HG03354 (cell line): ENCODE data around the gene C16orf78.

Experiments
- ATAC-seq: cut with Tn5 transposase; IDR thresholded peaks from one replicate; pipeline ENCODE4 v1.9.1; 2021; ENCODE audit warnings: mild to moderate bottlenecking; ENCODE audit not compliant: unreplicated experiment, poor library complexity, severe bottlenecking

Gene C16orf78

GRCh38 chr16:49377196-49377755 is 3.7 kb downstream of the C16orf78 start:
- ATAC-seq, result no peak

DNA sequence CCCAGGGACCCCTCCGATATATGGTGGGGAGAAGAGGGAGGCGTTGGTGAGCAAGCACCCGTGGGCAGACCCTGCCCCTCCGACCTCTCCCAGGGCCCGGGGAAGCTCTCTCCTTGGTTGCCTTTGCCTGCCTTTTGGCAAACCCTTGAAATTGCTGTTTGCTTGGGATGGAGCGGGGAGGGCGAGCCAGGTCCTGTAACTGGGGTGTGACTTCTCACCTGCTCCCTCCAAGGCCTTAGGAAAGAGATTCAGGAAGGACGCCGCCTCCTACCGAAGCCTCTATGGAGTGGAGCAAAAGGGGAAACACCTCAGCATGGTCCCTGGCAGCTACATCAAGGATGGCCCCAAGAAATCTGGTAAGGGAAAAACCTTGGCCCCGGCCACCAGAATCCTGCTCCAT is 4.6 kb downstream of the C16orf78 start:
- ATAC-seq, result no peak

DNA sequence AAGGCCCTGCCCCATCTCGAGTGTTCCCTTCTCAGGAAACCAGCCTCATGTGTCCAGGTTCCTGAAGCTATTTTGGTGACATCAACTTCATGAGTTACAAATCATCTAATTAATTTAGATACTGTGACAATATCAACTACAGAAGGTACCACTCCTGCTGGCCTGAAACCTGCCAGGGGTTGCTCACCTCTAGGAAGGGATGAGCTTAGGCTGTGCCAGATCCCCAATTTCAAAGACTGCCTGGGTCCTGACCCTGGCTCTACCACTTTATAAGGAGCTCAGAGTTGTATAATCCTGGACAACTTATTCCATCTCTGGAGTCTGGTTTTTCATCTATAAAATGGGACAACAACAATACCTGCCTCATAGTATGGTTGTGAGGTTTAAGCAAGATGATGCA is 5.2 kb downstream of the C16orf78 start:
- no peak for ATAC-seq

DNA sequence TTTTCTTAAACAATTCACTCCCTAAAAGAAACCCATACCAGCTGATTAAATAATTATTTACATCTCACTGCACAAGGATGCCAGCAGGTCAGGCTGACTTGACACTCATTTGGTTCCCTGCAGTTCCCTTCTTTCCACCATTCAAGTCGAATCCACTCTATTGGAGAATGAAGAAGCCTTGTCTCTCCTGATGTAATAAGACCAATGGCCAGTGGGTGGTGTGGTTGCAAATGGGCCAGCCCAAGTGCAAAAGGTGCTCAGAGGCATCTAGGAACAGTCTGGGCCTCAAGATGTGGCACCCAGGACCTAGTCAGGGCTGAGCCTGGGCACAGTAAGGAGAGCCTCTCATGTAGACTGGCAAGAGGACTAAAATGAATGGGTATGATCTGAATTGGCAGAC is 9.3 kb downstream of the C16orf78 start:
- no peak for ATAC-seq

DNA sequence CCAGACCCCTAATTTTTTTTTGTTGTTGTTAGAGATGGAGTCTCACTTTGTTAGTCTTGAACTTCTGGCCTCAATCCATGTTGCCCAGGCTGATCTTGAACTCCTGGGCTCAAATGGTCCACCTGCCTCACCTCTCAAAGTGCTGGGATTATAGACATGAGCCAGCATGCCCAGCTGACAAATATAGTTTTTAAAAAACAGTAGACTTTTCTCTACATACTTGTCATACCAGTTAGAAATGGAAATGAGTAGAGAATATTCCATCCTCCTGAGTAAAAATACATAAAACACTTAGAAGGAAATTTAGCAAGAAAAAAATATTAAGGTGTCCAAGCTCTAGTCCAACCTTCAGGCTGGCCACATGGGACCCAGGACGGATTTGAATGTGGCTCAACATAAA is 21.4 kb downstream of the C16orf78 start:
- no peak for ATAC-seq

- no peak for ATAC-seq
These were observed 22.7 kb downstream of the C16orf78 start for GRCh38 chr16:49396206-49396720.

DNA sequence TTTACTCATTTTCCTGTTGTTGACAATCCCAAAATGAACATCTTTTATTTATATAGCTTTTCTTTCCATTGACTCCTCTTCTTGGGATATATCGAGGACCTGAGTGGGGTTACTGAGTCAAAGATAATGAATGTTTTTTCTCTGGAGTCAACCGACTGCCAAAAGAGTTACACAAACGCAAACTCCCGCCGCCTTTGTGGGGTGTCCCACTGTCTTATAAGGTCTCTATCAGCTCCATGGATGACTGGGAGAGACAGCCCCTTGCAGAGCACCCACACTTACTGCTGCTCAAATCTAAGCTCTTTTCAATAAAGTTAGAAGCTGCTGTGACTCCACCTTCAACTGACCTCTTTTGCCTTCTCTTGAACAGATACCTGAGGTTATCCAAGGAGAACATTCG is 25.2 kb downstream of the C16orf78 start:
- ATAC-seq, result no peak

DNA sequence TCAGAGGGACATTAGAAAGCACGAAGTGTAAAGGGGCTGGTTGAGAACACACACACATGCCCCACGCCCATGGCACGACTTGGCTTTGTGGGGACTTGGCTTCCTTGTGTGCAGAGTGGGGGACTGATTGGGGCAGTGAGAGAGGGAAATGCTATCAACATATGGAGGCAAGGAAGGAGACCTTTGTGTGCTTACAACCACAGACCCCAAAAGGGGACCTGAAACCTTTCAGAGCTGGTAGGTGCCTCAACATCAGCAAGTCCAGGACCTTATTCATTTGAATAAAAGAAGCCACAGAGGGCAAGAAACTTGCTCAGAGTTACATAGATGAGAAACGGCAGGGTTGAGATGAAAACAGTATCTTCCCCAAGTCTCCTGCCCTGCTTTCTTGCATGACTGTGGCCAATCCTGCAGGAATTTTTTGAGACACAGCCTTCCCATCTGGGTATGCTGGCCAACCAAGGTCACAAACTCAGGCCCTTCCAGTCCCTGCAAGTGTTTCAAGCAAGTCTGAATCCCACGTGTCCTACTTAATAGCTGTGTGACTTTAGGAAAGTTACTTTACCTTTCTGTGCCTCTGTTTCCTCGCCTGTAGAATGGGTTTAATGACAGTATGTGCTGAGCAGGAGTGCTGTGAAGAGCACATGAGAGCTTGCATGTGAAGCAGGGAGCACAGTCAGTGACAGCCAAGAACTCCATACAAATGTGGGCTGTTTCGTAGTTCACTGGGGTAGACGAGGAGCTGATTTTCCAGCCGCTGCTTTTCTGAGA is 26.2 kb downstream of the C16orf78 start:
- peak; percentile 99 for ATAC-seq

- ATAC-seq, result no peak
These were observed 27.0 kb downstream of the C16orf78 start for GRCh38 chr16:49400611-49401010.

DNA sequence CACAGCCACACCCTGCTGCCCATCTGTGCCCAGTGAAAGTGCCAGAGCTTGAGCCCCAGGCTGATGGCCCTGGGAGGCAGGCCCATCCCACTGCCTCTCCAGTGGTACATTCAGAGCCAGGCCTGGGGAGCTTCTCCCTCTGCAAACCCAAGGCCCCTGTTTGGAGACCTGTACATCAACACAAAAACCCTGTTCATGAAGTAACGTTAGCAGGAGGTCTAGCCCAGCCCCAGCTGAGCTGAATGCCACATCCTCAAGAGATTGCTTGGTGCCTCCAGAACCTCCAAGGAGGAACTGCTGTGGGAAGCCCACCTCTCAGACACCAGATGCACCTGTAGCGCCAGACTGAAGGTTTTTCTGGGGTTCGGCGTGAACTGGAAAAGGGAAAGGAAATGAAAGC is 31.5 kb downstream of the C16orf78 start:
- no peak for ATAC-seq

DNA sequence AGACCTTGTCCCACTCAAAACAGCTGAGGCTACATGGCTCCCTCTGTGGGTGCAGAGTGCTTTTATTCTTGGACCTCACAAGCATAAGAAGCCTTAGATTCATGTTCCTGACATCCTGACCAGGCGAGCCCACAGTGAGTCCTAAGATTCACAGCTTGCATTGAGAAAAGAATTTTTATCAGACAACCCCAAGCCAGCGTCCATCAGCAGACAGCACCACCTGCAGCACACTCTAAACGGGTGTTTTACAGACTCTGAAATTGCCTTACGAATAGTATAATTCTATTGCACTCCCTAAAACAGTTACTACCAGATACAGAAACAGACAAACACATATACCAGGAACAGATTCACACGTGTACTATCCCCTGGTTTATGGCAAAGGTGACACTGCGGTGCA is 31.9 kb downstream of the C16orf78 start:
- no peak for ATAC-seq

DNA sequence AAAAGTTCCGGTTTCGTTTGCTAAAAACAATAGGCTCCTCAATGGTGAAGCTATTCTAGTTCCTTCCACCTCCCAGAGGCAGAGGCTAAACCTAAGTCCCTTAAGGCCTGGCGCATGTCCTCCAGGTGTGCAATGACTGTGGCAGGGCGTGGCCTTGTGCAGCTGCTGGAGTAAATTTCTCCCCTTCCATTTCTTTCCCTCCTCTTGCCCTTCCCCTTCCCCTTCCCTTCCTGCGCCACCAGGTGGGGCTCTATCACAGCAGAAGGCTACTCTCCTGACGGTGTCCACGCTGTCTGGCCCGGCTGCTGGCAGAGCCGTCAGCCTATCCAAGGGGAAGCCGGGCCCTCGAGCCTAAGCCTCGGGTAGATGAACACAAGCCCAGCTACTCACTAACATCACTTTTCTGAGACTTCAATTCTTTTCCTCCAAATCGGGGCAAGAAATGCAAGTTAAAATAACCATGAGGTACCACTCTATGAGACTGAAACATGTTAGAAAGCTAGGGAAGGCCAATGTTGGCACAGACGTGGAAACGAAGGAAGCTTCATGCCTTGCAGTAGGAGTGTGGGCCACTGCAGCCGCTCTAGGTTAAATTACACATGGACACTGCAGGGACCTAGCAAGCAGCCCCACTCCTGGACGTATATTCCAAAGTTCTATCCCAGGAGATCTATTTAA is 34.4 kb downstream of the C16orf78 start:
- ATAC-seq, result peak; percentile 90

GRCh38 chr16:49409121-49409520 is 35.5 kb downstream of the C16orf78 start:
- ATAC-seq, result no peak

- no peak for ATAC-seq
These were observed 36.6 kb downstream of the C16orf78 start for GRCh38 chr16:49410226-49410625.

- no peak for ATAC-seq
These were observed 37.7 kb downstream of the C16orf78 start for GRCh38 chr16:49411121-49411970.

DNA sequence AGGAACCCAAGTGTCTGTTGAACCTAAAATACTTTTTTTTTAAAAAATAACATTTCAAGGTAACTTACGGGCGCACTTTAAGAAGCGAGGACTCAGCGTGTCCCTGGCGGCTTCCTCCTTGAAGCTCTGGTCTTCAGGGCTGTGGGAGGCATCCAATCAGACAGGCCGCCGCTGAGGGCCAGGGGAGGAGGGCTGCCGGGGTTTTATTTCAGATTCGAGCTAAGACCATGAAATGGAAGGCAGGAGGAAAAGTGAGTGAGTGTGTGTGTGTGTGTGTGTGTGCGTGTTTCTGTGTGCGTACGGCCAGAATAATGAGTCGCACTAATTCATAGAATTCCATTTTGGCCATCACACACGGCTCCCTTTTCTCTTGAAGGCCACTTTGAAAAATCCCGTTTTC is 41.1 kb downstream of the C16orf78 start:
- ATAC-seq, result no peak

DNA sequence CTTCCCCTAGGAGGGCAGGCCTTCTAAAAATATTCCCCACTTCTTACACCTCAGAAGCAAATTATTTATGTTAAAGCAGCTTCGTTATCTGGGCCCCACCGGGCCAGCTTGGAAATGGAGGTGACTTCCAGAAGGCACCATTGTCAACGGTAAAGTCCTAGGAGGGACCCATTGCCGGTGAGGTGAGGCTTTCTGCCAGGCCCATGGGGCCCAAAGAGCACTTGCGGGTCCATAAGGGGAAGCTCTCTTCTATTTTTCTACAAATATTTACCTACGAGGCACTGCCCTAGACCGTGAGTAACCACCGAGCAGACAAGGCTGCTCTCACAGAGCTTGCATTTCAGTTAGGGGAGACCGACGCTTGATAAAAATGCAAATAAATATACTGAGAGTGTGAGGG is 41.5 kb downstream of the C16orf78 start:
- ATAC-seq, result no peak

DNA sequence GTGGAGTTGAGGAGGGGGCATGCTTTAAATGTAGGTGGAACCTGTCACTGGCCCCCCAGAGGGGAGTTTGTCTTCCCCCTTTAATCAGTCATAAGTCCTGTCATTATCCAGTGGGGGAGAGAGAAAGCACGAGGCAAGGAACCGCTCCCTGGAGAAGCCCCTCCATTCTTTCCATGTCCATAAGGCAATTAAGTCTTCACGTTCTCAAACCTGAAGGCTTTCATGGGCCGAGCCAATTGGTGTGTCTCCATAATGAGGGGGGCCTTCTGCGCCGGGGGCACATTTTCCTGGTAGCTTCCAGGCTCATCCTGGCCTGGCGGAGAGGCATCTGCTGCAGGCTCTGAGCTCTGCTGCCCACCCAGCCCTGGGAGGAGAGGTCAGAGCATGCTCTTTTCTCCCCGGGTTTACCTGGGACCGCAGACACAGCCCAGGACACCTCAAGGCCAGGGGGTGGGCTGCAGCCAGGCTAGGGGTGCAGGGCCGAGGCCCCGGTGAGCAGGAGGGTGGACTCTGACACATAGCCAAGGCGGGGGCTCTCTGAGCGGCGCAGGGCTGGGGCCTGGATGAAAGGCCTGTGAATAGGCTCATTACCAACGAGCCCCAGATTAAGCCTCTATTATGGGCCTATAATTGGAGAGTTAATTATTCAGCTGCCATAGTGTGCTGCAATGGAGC is 42.5 kb downstream of the C16orf78 start:
- ATAC-seq, result no peak

- ATAC-seq, result no peak
These were observed 43.8 kb downstream of the C16orf78 start for GRCh38 chr16:49417354-49417753.

- ATAC-seq, result no peak
These were observed 45.4 kb downstream of the C16orf78 start for GRCh38 chr16:49419006-49419405.
